AG09319 (cell line): Measurements from ENCODE around the gene CHRNG.

Source experiments
- DNase-seq: peaks from one replicate; pipeline ENCODE4 v3.0.0-alpha.2; 2010; ENCODE audit warnings: low read depth; ENCODE audit errors: extremely low read depth
- CTCF ChIP-seq: IDR thresholded peaks from 2 replicates; pipeline ENCODE4 v1.5.1; 2011; ENCODE audit warnings: low read depth, mild to moderate bottlenecking, inconsistent platforms, low read length, moderate library complexity

The CHRNG gene

GRCh38 chr2:232520489-232520888 is 19.0 kb upstream of the CHRNG start:
- no peak for TF ChIP-seq CTCF
- DNase-seq = no peak

DNA sequence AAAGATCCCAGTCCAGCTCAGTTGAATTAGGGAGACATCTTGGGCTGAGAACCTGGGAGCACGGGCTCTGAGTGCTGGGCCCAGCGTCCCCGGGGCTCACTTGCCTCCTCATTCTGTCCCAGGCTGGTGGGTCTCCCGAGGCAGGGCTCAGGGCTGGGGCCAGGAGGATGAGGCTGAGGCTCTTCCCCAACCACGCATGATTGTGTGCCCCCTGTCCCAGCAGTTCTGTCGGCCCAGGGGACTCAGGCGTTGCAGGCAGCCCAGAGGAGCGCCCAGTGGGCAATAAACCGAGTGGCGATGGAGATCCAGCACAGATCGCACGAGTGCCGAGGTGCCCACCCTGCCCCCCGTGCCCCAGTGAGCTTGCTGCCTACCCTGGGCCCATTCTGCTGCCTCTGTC is 18.4 kb upstream of the CHRNG start:
- no peak for TF ChIP-seq CTCF
- DNase-seq = no peak

DNA sequence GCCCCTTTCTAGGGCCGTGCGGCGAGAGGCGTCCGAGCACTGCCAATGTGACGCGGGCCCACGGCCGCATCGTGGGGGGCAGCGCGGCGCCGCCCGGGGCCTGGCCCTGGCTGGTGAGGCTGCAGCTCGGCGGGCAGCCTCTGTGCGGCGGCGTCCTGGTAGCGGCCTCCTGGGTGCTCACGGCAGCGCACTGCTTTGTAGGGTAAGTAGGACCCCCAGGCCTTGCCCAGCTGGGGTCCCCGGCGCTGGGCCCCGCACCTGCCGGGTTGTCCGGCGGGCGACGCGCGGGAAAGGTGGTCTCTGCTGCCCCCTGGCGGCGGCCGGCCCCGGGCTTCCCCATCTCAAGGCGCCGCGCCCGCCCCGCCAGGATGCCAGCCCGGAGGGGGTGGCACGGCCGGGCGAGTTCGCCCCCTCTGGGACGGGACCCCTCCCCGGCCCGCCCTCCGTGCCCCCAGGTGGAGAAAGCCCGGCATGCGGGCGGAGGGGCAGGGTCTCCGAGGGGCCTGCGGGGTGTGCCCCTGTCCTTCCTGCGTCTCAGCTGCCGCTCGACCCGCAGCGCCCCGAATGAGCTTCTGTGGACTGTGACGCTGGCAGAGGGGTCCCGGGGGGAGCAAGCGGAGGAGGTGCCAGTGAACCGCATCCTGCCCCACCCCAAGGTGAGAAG is 17.4 kb upstream of the CHRNG start:
- TF ChIP-seq CTCF = peak; percentile 38
- no peak for DNase-seq

- no peak for DNase-seq
- no peak; the same call in 1 of the 2 replicates for TF ChIP-seq CTCF
Measured at GRCh38 chr2:232522623-232523401, 16.7 kb upstream of the CHRNG start.

DNA sequence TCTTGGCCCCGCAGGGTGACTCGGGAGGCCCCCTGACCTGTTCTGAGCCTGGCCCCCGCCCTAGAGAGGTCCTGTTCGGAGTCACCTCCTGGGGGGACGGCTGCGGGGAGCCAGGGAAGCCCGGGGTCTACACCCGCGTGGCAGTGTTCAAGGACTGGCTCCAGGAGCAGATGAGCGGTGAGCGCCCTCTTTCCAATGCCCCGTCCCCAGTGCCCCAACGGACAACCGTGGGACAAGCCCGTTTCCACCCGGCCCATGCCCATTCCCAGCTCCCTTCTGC is 16.1 kb upstream of the CHRNG start:
- TF ChIP-seq CTCF = no peak
- no peak for DNase-seq

DNA sequence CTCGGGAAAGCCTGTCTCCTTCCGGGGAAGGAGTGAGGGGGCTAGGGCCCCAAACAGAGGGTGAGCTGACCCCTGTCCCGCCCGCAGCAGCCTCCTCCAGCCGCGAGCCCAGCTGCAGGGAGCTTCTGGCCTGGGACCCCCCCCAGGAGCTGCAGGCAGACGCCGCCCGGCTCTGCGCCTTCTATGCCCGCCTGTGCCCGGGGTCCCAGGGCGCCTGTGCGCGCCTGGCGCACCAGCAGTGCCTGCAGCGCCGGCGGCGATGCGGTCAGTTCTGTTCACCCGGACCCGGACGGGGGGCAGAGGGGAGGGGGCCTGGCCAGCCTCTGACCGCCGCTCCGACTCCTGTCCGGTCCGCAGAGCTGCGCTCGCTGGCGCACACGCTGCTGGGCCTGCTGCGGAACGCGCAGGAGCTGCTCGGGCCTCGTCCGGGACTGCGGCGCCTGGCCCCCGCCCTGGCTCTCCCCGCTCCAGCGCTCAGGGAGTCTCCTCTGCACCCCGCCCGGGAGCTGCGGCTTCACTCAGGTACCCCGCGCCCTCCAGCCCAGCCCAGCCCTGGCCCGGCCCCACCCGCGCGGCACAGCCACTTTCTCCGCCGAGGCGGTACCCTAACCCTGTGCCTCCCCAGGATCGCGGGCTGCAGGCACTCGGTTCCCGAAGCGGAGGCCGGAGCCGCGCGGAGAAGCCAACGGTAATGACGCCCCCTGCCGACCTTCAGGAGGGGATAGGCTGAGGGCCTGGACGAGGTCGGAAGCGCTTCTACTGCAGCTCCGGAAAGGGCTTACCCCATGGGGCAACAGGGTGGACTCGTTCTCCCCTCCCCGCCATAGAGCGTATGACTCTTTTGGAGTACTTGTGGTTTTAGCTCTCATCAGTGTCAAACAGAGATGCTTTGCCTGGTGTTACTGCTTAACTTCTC is 15.6 kb upstream of the CHRNG start:
- DNase-seq = no peak
- TF ChIP-seq CTCF = peak; percentile 13

GRCh38 chr2:232524771-232525170 is 14.7 kb upstream of the CHRNG start:
- no peak for TF ChIP-seq CTCF
- DNase-seq = no peak
